Uterus (tissue), 2 donors: ENCODE results near the gene SLC22A4.
A peak's percentile ranks its signal among the peaks of the same experiment; 100 is the strongest.

ENCODE experiments used
- POLR2A ChIP-seq, 2 donors: fragments of 450-650 bp; IDR thresholded peaks; one replicate each; pipeline ENCODE4 v1.6.1; 2016; ENCODE audit warnings: antibody characterized with exemption in 2 of 2, mild to moderate bottlenecking in 1 of 2, moderate library complexity in 1 of 2
- TF ChIP-seq, protein P1 (sequence below), 4 experiments: fragments of 200-600 bp in 2 of 4; fragments of 450-650 bp in 2 of 4; sonication (generic) in 2 of 4; IDR thresholded peaks; one replicate each; pipeline ENCODE4 v1.5.1; 2016 to 2019; ENCODE audit warnings: antibody characterized with exemption in 4 of 4, mild to moderate bottlenecking in 2 of 4, moderate library complexity in 1 of 4

GRCh38 chr5:132265336-132266030 lies 28.7 kb upstream of the SLC22A4 start:
- TF ChIP-seq, protein P1, sequence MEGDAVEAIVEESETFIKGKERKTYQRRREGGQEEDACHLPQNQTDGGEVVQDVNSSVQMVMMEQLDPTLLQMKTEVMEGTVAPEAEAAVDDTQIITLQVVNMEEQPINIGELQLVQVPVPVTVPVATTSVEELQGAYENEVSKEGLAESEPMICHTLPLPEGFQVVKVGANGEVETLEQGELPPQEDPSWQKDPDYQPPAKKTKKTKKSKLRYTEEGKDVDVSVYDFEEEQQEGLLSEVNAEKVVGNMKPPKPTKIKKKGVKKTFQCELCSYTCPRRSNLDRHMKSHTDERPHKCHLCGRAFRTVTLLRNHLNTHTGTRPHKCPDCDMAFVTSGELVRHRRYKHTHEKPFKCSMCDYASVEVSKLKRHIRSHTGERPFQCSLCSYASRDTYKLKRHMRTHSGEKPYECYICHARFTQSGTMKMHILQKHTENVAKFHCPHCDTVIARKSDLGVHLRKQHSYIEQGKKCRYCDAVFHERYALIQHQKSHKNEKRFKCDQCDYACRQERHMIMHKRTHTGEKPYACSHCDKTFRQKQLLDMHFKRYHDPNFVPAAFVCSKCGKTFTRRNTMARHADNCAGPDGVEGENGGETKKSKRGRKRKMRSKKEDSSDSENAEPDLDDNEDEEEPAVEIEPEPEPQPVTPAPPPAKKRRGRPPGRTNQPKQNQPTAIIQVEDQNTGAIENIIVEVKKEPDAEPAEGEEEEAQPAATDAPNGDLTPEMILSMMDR (IDR thresholded peaks at IDR 0.05), result no peak
- peak; percentile 43 to 59 for TF ChIP-seq POLR2A (IDR thresholded peaks at IDR 0.05)
